ENCODE measurements around the gene TTF1. TPM values are rescaled to one million over a fixed set of nuclear protein-coding genes. Genes with fewer than 3 reads are reported as not detected.

The TTF1 gene
- total RNA-seq (2014; rRNA removed; shearing (Covaris generic)): 6.4 and 7.9 TPM in 2 replicates

DNA sequence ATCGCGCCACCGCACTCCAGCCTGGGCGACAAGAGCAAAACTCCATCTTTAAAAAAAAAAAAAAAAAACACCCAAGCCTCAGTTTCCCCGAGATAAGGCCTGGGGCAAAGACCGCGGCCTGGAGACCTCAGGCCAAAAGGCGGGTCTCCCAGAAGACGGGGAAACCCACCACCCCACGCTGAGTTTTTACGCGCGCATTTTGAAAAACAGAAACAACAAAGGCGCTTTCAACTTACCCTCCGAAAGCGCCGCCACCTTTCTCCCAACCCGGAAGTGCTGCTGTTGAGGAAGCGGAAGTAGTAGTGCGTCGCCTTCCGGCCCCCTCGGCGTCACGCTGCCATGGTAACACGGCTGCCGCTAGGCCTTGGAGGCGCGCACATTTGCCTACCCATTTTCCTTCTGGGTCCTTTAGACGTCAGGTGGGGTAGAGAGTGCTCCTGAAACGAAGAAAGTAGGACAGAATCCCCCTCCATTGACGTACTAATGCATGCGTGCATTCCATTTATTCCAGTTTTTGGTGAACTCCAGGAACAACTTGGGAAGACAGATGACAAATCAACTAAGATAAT is at the start of gene TTF1:
TSS of gene TTF1 (minus strand) at position 287 of the 569 bp plus-strand sequence. CDS start 4,019 bp downstream, outside the sequence.
- peak; percentile 91 for DNase-seq (ENCODE audit: low spot score)

DNA sequence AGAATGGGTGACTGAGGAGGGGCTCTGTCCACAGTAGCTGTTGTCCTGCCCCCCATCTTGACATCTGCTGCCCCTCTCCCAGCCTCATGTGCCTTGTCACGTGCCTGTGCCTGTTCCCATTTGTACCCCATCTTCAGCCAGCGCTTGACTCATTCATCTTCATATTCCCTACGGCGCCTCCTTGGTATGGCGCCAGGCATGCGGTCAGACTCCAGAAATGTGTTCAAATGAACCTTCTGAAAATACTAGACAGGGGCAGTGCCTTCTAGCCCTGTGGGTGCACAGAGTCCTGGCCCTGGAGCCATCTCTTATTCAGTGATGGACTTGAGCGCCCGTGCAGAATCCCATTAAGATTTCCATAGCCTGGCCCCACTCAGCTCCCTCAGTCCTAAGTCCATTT is 49.6 kb upstream of the TTF1 start:
- DNase-seq (ENCODE audit: low spot score): no peak

GRCh38 chr9:132451276-132451675 is 44.6 kb upstream of the TTF1 start:
- DNase-seq (ENCODE audit: low spot score): no peak

DNA sequence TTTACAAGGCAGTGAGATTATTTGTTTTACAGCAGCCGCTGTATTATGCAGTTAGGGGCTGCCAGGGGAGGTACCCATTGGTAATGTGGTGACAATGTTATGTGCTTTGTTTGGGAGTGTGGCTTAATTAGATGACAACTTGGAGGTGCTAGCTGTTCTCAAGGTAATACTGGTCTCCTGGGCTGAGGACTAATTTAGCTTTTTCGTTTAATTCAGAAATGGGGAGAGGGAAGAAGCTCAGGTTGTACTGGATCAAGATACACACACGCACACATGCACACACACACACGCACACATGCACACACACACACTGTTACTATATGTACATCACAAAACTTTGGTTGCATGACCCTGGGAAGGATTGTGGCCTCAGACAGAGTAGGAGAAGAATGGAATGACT is 41.3 kb upstream of the TTF1 start:
- no peak for DNase-seq (ENCODE audit: low spot score)

GRCh38 chr9:132447346-132447745 is 40.7 kb upstream of the TTF1 start:
- DNase-seq (ENCODE audit: low spot score): no peak

- no peak for DNase-seq (ENCODE audit: low spot score)
These were observed 40.2 kb upstream of the TTF1 start for GRCh38 chr9:132446887-132447286.

- DNase-seq (ENCODE audit: low spot score): no peak
These were observed 37.4 kb upstream of the TTF1 start for GRCh38 chr9:132443951-132444607.

GRCh38 chr9:132441404-132441803 is 34.8 kb upstream of the TTF1 start:
- DNase-seq (ENCODE audit: low spot score): no peak

DNA sequence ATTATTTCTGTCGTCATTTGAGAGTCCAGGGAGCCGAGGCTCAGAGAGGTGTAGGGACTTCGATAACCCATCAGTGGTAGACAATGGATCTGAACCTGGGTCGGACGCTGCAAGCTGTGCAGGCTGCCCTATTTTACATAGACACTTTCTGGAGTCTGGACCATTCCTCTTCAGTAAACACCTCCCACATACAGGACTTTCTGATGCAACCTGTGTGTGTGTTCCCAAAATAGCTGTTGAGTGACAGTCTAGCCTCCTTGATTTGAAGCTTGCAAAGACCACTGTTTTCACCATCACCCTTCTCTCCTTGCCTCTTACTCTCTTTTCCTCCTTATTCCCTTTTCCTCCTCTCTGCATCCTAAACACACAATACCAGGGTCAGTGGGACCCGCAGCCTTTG is 34.1 kb upstream of the TTF1 start:
- DNase-seq (ENCODE audit: low spot score): no peak

DNA sequence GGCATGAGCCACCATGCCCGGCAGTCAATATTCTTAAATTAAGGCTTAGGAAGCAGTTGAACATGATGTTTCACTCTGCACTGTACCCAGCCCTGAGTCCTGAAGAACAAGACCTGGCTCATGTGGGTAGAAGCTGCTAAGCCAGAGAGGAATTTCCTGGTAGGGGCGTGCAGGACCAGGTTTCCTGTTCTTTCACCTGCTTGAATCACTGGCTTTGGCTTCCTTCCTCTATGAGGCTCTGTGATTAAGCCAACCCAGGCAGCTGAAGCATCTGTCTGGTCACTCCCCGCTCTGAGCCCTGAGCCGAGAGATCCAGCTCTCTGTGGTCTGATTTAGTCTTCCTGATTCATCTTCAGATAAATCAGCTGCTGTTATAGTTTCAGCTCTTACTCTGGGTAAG is 32.5 kb upstream of the TTF1 start:
- DNase-seq (ENCODE audit: low spot score): no peak

DNA sequence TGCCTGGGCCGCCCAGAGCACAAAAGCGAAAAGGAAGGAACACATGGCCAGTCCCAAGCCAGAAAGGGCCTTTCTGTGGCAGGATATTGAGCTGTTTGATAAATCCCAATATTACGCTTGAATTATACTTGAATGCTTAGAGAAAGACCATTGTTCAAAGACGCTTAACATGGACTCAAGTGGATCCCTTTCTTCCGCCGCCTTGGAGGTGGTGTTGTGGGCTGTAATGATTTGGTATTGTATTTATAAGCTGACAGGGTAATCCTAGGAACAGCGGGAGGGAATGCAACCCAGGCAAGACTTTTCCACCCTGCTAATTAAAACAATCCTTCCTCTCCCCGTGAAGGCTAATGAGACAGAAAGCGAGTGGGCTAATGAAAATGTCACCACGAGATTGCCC is 28.2 kb upstream of the TTF1 start:
- no peak for DNase-seq (ENCODE audit: low spot score)

GRCh38 chr9:132430998-132431397 is 24.4 kb upstream of the TTF1 start:
- DNase-seq (ENCODE audit: low spot score): no peak

- no peak for DNase-seq (ENCODE audit: low spot score)
These were observed 20.2 kb upstream of the TTF1 start for GRCh38 chr9:132426639-132427414.

- DNase-seq (ENCODE audit: low spot score): no peak
These were observed 19.0 kb upstream of the TTF1 start for GRCh38 chr9:132425675-132426062.

GRCh38 chr9:132424857-132425674 is 18.4 kb upstream of the TTF1 start:
- DNase-seq (ENCODE audit: low spot score): no peak

- DNase-seq (ENCODE audit: low spot score): no peak
These were observed 16.9 kb upstream of the TTF1 start for GRCh38 chr9:132423503-132423902.

GRCh38 chr9:132422574-132422973 is 15.9 kb upstream of the TTF1 start:
- no peak for DNase-seq (ENCODE audit: low spot score)

- DNase-seq (ENCODE audit: low spot score): no peak
These were observed 12.2 kb upstream of the TTF1 start for GRCh38 chr9:132418726-132419363.

GRCh38 chr9:132415181-132415580 is 8.5 kb upstream of the TTF1 start:
- DNase-seq (ENCODE audit: low spot score): no peak

GRCh38 chr9:132414731-132415130 is 8.1 kb upstream of the TTF1 start:
- DNase-seq (ENCODE audit: low spot score): no peak

DNA sequence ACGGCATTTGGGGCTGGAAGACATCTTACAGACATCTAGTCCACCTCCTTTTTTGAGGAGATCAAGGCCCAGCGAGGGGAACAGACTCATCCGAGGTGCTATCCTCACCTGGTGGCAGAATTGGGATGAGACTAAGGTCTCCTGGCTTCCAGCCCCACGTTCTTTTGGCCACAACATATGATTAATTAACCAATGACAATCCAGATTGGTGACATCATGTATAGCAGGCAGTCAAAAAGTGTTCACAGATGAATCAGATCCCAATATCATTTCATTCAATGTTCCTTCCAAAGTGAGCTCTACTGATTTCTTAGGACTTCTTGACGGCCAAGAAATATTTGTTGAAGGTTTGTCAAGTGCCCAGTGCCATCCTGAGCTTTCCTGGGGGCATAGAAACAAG is 7.3 kb upstream of the TTF1 start:
- DNase-seq (ENCODE audit: low spot score): no peak

DNA sequence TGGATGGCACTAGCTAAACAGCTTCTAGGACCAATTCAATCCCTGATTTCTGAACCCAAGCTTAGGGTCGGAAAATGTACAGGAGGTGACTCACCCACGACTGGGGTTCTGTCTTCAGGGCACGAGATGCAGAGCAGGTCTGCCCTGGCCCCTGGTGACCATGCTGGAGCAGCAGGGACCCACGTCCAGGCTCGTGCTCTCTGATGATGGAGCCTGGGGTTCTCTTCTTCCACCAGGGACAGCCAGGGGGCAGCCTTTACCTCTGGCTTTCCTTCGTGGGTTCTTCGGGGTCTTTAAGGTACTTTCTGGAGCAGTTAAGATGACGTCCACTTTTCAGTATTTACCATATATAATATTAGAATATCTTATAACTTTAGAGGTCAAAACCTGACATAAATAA is 5.4 kb upstream of the TTF1 start:
- DNase-seq (ENCODE audit: low spot score): no peak
